GM19395 (cell line): ENCODE measurements around the gene DNAJC5.
"Not testable (repeated sequence)": the region's sequence is repeated elsewhere in the genome, so short reads cannot be mapped to it uniquely, and the experiment has no call there.

Source experiments
- ATAC-seq: cut with Tn5 transposase; IDR thresholded peaks from one replicate; pipeline ENCODE4 v1.9.1; 2021; ENCODE audit warnings: mild to moderate bottlenecking, moderate library complexity; ENCODE audit not compliant: unreplicated experiment

Gene DNAJC5

DNA sequence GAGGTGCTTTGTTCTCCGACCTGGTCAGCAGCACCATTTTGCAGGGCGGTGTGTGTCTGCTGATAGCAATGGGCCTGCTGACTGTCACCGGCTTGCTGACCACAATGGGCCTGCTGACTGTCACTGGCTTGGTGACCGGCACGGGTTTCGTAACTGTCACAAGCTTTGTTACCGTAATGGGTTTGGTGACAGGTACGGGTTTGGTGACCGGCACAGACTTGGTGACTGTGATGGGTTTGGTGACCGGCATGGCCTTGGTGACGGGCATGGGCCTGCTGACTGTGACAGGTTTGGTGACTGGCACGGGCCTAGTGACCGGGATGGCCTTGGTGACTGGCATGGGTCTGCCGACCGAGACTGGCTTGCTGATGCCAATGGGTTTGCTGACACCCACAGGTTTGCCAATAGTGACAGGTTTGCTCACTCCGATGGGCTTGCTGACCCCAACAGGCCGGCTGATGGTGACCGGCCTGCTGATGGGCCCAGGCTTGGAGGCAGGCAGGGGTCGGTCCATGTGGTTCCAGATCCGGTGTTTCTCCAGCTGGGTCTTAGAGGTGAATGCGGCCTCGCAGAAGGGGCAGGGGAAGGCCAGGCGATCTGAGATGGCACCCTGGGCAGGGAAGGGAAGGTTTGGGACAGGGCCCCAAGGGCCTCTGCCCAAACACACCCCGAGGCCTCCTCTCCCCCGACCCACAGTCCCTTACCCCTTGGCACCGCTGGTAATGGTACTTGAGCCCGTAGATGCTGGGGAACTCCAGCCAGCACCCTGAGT lies 71.4 kb downstream of the DNAJC5 start:
- no peak for ATAC-seq

DNA sequence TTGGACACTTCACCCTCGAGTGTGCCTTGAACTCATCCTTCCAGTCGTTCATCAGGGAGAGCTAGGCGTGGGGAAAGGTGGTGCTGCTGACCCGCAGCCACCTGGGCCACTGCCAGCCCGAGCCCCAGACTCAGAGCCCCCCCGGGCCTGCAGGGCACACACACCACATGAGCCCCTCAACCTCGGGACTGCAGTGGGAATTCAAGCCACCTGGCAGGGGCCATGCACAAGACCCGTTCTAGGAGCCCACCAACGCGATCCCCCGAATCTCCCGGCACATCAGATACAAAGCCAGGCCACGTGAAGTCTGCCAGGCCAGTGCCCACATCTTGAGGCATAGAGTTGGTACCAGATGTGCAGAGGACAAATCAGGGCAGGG lies 72.0 kb downstream of the DNAJC5 start:
- ATAC-seq, result no peak

DNA sequence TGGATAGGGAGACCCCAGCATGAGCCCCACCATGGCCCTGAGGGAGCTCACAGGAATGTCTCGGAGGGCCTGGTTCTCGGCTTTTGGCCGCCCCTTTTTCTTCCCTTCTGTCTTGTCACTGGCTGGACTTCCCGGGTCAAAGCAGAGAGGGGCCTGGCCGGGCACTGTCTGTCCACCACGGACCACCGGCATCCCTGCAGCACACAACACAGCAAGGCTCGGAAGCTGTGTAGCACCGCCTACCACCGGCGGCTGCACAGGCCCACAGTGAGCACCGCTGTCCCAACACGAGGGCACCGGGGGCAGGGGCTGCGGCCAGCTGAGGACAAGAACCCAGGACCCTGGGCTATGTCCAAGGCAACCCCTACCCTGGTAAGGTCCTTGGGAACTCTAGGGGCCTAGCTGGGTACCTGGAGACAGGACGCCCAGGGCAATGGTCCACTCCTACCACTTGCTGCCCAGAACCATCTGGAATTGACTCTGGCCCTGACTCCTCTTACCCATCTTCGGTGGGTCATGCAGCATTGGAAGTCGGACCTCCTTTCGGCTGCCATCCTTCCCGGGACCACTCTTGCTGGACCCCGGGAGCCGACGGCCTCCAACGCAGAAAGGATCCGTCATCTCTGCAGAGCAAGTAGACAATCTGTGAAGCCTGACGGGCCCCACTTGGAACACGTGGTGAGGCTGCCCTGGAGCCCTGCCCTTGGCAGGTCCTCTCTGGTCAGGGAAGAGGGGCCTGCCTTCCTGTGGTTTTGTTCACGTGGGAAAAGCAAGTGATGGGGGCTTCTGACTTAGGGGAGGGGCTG lies 72.6 kb downstream of the DNAJC5 start:
- no peak for ATAC-seq

DNA sequence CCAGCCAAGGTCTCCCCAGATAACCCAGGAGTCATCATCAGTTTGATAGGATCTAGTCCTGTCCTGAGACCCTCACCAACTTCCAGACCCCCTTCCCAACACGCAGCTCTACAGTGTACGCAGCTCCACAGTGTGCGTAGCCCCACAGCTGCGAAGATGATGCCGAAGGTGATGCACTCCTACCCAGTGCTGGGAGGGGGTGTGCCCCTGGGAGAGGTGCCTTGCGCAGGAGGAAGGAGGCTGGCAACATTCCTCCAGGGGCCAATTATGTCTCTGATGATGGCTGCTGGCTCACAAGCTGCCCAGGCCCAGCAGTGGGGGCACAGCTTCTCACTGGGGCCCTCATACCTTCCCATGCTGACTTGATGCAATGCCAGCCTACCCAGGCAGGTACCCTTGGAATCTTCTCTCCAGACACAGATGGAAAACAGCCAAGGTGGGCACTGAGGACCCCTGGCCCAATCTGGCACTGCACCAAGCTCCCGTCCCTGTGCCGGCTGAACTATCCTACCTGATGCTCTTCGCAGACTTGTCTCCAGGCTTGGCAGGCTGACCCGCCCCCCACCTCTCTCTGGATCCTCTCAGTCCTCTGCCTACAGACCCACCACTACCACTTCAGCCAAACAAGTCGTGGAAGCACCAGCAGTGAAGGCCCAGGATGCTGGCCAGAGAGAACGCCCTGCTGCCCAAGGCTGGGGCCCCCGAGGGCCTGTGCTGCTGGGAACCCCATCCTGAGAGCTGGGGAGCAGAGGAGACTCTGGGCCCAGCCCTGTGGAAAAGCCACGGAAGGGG lies 73.4 kb downstream of the DNAJC5 start:
- ATAC-seq, result no peak

DNA sequence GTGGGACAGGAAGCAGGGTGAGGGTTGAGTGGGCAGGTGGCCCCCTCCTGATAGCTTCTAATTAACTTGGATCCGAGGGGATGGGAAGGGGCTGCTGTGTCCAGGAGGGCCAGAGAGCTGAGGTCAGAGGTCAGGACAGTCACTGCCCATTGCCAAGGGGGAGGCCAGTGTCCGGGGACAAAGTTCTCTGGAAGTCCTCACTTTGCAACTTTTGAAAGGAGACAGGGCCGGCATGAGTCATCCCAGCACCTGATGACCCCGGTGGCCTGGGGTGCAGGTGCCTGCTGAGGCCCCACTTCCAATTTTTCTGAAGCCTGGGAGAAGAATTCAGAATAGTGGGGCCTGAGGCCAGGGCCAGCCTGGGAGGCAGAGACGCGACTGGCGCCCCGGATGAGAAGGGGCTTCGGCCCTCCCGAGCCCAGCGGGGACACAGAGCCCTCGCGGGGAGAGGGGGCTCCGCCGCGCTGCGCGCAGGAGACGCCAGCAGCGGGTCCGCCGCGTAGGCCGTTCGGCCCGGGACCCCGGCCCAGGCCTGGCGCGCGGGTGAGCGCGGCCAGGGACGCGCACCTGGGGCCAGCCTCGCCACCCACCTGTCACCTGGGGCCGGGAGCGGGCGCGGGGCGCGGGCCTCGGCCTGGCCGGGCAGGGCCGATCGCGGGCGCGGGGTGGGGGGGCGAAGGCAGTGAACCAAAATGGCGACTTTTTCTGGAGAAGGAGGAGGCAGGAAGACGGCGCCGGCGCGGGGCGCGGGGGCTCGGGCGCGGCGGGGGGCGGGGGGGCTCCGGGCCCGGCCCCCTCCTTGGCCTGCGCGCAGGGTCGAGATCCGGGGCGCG lies 74.2 kb downstream of the DNAJC5 start:
- no peak for ATAC-seq

DNA sequence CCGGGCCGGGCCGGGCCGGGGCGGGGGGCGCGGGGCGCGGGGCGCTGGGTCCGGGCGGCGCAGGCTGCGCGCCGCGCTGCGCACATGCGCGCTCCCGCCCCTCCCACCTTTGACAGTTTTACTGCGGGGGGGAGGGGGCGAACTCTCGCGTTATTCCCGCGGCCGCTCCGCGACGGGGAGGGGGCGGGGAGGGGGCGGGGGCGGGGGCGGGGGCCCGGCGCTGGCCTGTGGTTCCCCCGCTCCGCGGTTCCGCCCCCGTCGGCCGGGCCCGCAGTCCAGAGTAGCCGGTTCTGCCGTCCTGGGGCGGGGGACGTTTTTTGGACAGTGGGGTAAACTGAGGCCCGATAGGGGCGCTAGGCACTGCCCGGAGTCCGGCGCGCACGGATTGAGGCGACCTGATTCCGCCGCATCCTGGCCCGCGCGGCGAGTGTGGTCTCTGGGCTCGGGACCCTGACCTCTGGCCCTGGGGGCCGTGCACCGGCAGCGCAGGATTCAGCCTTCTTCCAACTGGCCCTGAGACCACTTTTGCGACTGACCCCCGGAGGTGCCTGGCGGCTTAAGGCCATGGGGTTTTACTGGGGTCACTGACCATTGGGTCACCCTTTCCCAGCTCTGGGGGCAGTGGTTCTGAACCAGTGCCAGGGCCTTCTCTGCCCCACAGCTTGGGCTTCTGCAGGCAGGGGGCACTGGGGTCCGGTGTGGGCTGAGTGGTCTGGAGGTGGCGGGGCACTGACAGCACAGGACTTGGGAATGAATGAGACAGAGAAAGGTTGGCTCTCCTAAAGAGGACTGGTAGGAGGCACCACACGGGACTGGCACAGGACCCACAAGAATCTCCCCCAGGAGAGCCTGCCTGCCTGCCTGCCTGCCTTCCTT lies 75.2 kb downstream of the DNAJC5 start, which contains the start of gene ZNF512B:
TSS of gene ZNF512B (minus strand) at position 93 of the 876 bp plus-strand sequence. CDS start 1,980 bp downstream, outside the sequence.
- ATAC-seq, result no peak

DNA sequence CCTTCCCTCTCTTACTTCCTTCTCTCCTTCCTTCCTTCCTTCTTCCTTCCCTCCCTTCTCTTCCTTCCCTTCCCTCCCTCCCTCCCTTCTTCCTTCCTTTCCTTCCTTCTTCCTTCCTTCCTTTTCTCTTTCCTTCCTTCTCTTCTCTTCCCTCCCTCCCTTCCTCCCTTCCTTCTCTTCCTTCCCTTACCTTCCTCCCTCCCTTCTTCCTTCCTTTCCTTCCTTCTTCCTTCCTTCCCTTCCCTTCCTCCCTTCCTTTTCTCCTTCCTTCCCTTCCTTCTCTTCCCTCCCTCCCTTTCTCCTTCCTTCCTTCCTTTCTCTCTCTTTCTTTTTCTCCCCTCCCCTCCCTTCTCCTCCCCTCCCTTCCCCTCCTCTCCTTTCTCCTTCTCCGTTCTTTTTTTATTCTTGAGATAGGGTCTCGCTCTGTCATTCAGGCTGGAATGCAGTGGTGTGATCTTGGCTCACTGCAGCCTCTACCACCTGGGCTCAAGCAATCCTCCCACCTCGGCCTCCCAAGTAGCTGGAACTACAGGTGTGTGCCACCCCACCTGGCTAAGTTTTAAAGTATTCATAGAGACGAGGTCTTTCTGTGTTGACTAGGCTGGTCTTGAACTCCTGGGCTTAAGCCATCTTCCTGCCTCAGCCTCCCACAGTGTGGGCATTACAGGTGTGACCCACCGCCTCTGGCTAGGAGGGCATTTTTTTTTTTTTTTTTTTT lies 75.9 kb downstream of the DNAJC5 start:
- no peak for ATAC-seq

DNA sequence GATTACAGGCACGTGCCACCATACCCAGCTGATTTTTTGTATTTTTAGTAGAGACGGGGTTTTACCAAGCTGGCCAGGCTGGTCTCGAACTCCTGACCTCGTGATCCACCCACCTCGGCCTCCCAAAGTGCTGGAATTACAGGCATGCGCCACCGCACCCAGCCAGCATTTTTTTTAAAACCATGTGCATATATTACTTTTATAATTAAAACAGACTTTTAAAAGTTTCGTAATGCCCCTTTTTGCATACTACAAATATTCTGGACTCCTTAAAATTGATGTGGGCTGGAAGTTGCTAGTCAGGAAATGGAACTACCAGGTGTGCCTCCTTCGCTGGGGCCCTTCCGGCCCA lies 77.0 kb downstream of the DNAJC5 start:
- ATAC-seq, result not testable (repeated sequence)

DNA sequence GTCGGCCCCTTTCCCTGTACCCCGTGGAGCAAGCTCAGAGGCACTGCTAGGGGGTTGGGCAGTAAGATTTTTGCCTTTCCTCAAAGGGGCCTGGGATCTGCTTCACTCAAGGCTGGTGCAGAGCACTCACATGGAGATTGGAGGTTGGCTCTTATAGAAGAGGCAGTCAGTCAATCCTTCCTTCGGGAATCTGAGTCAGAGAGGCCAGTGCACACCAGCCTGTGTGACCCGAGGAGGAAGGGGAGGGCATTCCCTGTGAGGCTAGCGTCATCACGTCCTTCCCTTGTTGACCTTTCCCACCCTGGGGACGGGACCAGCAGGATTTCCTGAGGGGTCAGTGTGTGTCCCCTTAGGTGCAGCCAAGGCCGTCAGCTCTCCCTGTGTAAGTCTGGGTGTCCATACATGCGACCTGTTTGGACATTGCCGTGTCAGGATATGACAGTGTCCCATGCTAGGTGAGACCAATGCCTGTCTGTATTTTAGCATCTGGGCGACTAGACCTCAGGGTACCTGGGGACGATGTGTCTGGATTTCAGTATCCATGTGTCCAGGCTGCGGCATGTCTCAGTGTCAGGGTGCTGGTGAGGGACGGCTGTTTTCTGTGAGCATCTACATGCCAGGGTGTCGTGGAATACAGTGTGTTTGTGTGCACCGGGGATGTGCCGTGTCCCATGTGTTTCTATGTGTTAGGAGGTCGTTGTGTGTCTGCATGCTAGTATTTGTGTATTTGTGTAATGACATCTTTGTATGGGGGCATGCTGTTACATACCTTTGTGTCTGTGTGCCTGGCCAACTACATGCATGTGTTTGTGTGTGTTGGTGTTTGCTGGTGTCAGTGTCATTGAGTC lies 77.6 kb downstream of the DNAJC5 start:
- no peak for ATAC-seq

DNA sequence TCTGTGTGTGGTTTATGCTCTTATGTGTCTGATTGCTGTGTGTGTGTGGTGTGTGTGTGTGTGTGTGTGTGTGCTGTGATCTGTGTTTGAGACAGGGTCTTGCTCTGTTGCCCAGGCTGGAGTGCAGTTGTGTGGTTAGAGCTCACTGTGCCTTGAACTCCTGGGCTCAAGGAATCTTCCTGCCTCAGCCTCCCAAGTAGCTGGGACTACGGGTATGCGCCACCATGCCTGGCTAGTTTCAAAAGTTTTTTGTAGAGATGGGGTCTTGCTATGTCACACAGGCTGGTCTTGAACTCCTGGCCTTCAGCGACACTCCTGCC lies 78.2 kb downstream of the DNAJC5 start:
- no peak for ATAC-seq

DNA sequence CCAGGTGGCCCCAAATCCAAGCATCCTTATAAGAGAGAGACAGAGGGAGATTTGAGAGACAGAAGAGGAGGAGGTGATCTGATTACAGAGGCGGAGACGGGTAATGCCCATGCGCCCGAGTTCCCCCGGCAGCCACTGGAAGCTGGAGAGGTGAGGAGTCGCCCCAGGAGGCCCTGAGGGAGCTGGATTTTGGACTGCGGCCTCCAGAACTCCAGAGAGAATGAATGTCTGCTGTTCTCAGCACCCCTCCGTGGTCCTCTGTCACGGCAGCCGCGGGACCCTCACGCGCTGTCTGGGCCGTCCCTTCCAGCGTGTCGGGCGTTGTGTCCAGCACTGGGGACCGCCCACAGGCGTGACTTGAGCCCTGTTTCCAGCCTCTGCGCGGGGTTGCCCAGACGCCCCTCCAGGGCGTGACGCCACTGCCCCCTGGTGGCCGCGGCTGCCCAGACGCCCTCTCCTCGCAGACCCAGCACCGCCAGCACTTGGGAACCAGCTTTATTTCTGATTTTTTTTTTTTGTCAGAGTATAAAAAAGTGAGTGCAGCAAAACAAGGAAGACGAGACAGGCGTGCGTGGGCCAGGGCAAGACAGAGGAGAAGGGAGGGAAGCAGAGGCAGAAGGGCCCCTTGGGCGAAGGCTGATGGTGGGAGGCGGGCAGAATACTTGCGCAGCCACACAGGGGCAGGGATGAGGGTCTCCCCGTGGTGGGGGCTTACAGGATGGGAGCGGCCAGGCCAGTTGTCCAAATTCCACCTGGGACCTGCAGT lies 78.9 kb downstream of the DNAJC5 start:
- ATAC-seq, result no peak

DNA sequence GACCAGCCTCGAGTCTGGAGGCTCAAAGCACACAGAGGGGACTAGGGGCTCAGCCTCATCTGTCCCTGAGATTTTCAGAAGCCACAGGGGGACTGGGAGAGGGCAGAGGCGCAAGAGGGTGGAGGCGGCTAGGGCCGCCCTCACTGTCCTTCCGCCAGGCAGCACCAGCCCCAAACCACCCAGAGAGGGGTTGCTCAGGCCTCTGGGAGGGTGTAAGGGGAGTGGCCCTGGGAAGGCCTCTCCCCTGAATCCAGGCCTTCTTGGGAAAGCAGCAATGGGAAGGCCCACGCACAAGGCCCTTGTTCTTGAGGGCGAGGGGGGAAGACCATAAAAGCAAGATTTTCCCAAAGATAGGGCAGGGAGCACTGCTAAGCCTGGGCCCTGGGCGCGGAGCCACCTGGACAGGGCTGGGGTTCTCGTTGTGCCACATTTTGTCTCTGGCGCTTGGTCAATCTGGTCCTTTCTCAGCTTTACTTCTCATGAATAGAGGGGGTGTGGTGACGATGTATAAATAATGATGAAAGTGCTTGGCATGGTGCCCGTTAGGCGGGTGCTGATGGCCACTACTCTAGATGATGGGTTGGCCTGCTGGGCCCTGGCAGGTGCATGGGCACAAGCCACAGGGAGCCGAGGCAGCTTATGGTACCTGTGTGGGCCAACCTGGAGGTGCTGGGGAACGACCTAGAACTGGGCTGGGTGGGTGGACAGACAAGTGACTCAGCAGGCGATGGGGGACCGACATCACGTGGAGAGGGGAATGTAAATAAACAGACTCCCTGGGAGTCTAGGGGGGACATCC lies 79.7 kb downstream of the DNAJC5 start:
- ATAC-seq, result no peak

DNA sequence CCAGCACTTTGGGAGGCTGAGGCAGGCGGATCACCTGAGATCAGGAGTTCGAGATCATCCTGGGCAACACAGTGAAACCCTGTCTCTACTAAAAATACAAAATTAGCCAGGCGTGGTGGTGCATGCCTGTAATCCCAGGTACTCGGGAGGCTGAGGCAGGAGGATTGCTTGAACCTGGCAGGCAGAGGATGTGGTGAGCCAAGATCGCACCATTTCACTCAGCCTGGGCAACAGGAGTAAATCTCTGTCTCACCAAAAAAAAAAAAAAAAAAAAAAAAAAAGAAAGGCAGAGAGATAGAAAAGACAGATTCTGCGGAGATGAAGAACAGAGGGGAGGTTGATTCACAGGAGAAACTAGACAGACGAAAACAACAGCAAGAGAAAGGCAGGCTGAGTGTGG lies 81.6 kb downstream of the DNAJC5 start:
- ATAC-seq, result not testable (repeated sequence)

DNA sequence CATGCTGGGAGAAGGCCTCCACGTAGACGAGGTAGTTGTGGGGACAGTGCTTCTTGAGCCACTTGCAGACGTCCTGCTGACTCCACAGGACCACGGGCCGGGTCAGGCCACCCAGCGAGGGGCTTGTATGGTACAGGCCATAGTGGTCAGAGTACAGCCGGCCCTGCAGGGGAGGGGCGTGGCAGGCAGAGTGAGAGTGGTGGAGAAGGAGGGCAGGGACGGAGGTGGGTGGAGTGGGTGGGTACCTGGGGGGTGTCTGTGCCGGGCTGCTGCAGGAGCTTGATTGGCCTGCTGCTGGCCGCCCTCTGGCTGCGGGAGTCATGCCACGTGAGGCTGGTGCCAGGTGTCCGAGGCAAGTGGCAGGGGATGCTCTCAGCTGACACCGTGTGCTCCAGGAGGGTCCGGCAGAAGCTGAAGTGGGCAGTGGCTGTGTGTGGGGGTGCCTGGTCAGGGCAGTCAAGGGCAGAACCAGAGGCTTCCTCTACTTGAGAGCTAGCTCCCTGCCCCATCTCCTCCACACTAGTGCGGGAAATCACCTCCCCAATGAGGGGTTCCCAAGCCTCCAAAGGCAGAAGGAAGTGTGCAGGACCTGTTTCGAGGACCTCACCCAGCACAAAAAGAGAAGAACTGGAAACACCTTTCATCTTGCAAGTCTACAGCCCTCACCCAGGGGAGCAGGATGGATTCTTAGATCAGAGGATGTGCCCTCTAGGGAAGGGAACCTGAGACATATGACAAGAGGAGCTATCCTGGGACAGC lies 82.2 kb downstream of the DNAJC5 start:
- ATAC-seq, result no peak

DNA sequence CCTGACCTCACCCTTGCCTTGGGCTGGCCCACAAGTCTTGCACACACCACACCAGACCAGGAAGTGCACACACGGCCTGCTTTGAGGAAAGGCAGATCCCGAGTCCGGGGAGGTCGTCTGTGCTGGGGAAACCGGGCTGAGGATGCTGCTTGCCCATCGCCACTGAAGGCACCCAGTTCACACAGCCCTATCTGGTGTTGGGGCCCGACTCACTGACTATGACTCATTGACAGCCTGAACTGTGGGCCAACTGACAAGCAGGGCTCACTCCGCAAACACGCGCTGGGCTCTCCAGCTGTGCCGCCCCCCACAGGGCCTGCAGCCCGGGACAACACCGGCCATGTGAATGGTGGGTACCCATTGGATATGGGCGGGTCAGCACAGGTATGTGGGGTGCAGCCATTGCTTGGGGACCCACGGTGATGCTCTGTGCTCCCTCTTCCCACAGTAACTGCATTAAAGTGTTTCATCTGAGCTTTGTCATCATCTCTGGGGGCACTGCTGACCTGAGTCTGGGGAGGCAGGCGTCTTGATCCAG lies 82.9 kb downstream of the DNAJC5 start:
- no peak for ATAC-seq
